GM12878 (cell line): ENCODE data around the gene WDR43.

ENCODE experiments used
- EP300 ChIP-seq, 2 experiments: fragments of 150-350 bp in 1 of 2; IDR thresholded peaks; 2 replicates each; pipeline ENCODE4 v1.6.1; 2011 to 2012; ENCODE audit warnings: low read depth in 2 of 2, low read length in 2 of 2, borderline replicate concordance in 1 of 2, improper control_type of control experiment in 1 of 2, inconsistent platforms in 1 of 2; ENCODE audit not compliant: control insufficient read depth in 1 of 2
- HDAC2 ChIP-seq: fragments of 200-600 bp; sonication (generic); IDR thresholded peaks from 2 replicates; pipeline ENCODE4 v1.6.1; 2017
- KDM1A ChIP-seq: fragments of 200-600 bp; sonication (generic); IDR thresholded peaks from 2 replicates; pipeline ENCODE4 v1.6.1; 2016; ENCODE audit warnings: borderline replicate concordance
- PML ChIP-seq: IDR thresholded peaks from 2 replicates; pipeline ENCODE4 v1.6.1; 2012; ENCODE audit warnings: low read length, inconsistent platforms
- POLR2AphosphoS5 ChIP-seq: IDR thresholded peaks from 2 replicates; pipeline ENCODE4 v1.6.1; 2011; ENCODE audit warnings: mild to moderate bottlenecking, low read length, inconsistent platforms
- TCF3 ChIP-seq: IDR thresholded peaks from 2 replicates; pipeline ENCODE4 v1.6.1; 2012; ENCODE audit warnings: low read depth, mild to moderate bottlenecking, low read length, borderline replicate concordance; ENCODE audit not compliant: insufficient read depth
- ZNF274 ChIP-seq: IDR thresholded peaks from one replicate; pipeline ENCODE4 v1.8.0; 2011; ENCODE audit not compliant: insufficient read length, insufficient read depth
- TF ChIP-seq, protein P1 (sequence below), 3 experiments: IDR thresholded peaks in 2 of 3; conservative IDR thresholded peaks in 1 of 3; 2 replicates each; pipeline ENCODE4 v1.5.1; 2011; ENCODE audit warnings: low read depth in 3 of 3, low read length in 3 of 3, mild to moderate bottlenecking in 3 of 3, control low read depth in 2 of 3, moderate library complexity in 2 of 3, inconsistent platforms in 1 of 3, mixed read lengths in 1 of 3; ENCODE audit not compliant: control insufficient read depth in 2 of 3, insufficient read depth in 1 of 3; ENCODE audit errors: extremely low read depth in 1 of 3

DNA sequence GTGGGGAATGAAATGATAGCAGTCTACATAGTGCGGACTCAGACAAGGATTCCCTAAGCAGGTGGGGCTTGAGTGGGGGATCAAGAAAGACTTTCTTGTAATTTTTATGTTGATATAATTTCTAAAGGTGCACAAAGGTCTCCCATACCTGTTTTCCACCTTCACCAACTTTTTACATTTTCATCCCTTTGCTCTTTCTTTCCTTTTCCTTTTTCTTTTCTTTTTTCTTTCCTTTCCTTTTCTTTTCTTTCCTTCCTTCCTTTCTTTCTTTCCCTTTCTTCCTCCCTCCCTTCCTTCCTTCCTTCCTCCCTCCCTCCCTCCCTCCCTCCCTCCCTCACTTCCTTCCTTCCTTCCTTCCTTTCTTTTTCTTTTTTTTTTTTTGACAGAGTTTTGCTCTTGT, 14.3 kb upstream of the WDR43 start:
- TF ChIP-seq, protein P1, sequence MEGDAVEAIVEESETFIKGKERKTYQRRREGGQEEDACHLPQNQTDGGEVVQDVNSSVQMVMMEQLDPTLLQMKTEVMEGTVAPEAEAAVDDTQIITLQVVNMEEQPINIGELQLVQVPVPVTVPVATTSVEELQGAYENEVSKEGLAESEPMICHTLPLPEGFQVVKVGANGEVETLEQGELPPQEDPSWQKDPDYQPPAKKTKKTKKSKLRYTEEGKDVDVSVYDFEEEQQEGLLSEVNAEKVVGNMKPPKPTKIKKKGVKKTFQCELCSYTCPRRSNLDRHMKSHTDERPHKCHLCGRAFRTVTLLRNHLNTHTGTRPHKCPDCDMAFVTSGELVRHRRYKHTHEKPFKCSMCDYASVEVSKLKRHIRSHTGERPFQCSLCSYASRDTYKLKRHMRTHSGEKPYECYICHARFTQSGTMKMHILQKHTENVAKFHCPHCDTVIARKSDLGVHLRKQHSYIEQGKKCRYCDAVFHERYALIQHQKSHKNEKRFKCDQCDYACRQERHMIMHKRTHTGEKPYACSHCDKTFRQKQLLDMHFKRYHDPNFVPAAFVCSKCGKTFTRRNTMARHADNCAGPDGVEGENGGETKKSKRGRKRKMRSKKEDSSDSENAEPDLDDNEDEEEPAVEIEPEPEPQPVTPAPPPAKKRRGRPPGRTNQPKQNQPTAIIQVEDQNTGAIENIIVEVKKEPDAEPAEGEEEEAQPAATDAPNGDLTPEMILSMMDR (IDR thresholded peaks at IDR 0.05 in 2 of 3, conservative IDR thresholded peaks at IDR 0.05 in 1 of 3; ENCODE audit: control insufficient read depth in 2 of 3, extremely low read depth in 1 of 3, insufficient read depth in 1 of 3, low read depth in 3 of 3, low read length in 3 of 3) = no peak
- TF ChIP-seq HDAC2 = no peak
- no peak for TF ChIP-seq POLR2AphosphoS5
- TF ChIP-seq PML = no peak
- TF ChIP-seq TCF3 = no peak
- TF ChIP-seq ZNF274 = no peak
- no peak for TF ChIP-seq KDM1A
- no peak for TF ChIP-seq EP300 (IDR thresholded peaks at IDR 0.05; ENCODE audit: borderline replicate concordance in 1 of 2, control insufficient read depth in 1 of 2, low read depth in 2 of 2, low read length in 2 of 2)
